Heart right ventricle (tissue), 16 donors: ENCODE results near the gene PAFAH1B1. TPM values are rescaled to one million over a fixed set of nuclear protein-coding genes. Genes with fewer than 3 reads are reported as not detected.
"Not testable (repeated sequence)": the region's sequence is repeated elsewhere in the genome, so short reads cannot be mapped to it uniquely, and the experiment has no call there.

Experiments used
- ATAC-seq, 8 donors: fragments of 200-7000 bp; cut with Tn5 transposase; one replicate each; pipeline ENCODE4 v1.9.1; 2020; ENCODE audit warnings: mild to moderate bottlenecking in 8 of 8, moderate library complexity in 8 of 8, moderate number of reproducible peaks in 1 of 8
- DNase-seq, 2 donors: peaks; one replicate each; pipeline ENCODE4 v3.0.0-alpha.2; 2020
- H3K27ac ChIP-seq, 10 donors: fragments of 200-600 bp; sonication (generic) in 2 of 10; one replicate each; pipeline versions ENCODE4 v1.5.0 to v1.8.0; 2020 to 2022; ENCODE audit warnings: mild to moderate bottlenecking in 3 of 10
- H3K27me3 ChIP-seq, 7 donors: fragments of 200-600 bp; one replicate each; pipeline ENCODE4 v1.8.0; 2021 to 2022; ENCODE audit warnings: mild to moderate bottlenecking in 2 of 7
- H3K36me3 ChIP-seq, 9 donors: fragments of 200-600 bp; sonication (generic) in 1 of 9; one replicate each; pipeline versions ENCODE4 v1.5.0 to v1.8.0; 2020 to 2022; ENCODE audit warnings: mild to moderate bottlenecking in 2 of 9
- H3K4me1 ChIP-seq, 9 donors: fragments of 200-600 bp; sonication (generic) in 1 of 9; one replicate each; pipeline versions ENCODE4 v1.5.0 to v1.8.0; 2020 to 2022; ENCODE audit warnings: mild to moderate bottlenecking in 4 of 9
- H3K4me3 ChIP-seq, 10 donors: fragments of 200-600 bp; sonication (generic) in 2 of 10; one replicate each; pipeline versions ENCODE4 v1.5.0 to v1.8.0; 2020 to 2022; ENCODE audit warnings: mild to moderate bottlenecking in 7 of 10, moderate library complexity in 2 of 10
- H3K9me3 ChIP-seq, 11 donors: fragments of 200-600 bp in 10 of 11; sonication (generic) in 2 of 11; one replicate each; pipeline versions ENCODE4 v1.5.0 to v1.8.0; 2013 to 2022; ENCODE audit warnings: mild to moderate bottlenecking in 2 of 11, control low read depth in 1 of 11, moderate library complexity in 1 of 11
- WGBS, 2 donors: extraction: QIAGEN DNeasy Blood & Tissue Kit; methylation state at CpG; one replicate each; pipeline ENCODE4 v1.1.7; 2013; ENCODE audit warnings: inconsistent platforms in 1 of 2; 5-methylcytosine and 5-hydroxymethylcytosine counted together
- intact Hi-C, 10 donors: fragments of 100-400 bp; cut with DNase I; formaldehyde crosslinking; loops; one replicate each; pipeline versions ENCODE4 v1.11.1 to v1.14.2; 2022
- polyA plus RNA-seq, 2 donors: library from polyadenylated mRNA; stranded (reverse); fragments of 200-250 nt; gene quantifications; one replicate each; pipeline ENCODE4 v1.2.3, GENCODE V29; 2013
- total RNA-seq, 10 donors: library from RNA; stranded (reverse); fragmentation: NEBNext Ultra II Directional in 3 of 10; extraction: Animal tissue kit (Norgen Biotek cat#: 25700) in 3 of 10; gene quantifications; one replicate each; pipeline versions ENCODE4 v1.2.1 to v1.2.4, GENCODE V29; 2021 to 2023
- TF ChIP-seq, protein P1 (sequence below), 9 donors: fragments of 200-600 bp; sonication (generic) in 2 of 9; IDR thresholded peaks; one replicate each; pipeline versions ENCODE4 v1.5.0 to v1.8.0; 2021 to 2022; ENCODE audit warnings: antibody characterized with exemption in 9 of 9, mild to moderate bottlenecking in 5 of 9, moderate library complexity in 1 of 9
- donor health status: Arrhythmogenic right ventricular cardiomyopathy.
- donor health status: ischemic (EF 13 %, LVEDD 7.1; RV severe dilation, severe dysfunction).
- donor health status: healthy with polysubstance abuse.
- donor health status: DM: no; HTN: yes; CAD: no.
- donor health status: DM: no; HTN: no; CAD: no.
- donor health status: ischemic (EF 25% LVEDD 6.9; RV normal size, moderate dysfunction).
- donor health status: ischemic (EF 25% LVEDD 5.7; RV mildly dilated, moderate dysfunction).
- donor health status: healthy.
- donor health status: DM: yes; HTN: yes; CAD: no.
- donor health status: Ischemic cardiomyopathy.
- donor health status: ischemic (EF 35%, LVEDD 5.7; RV mildly dilated, moderate dysfunction).
- donor health status: nonischemic (EF 11% LVEDD 7.7; RV severe dilation, severe dysfunction).
- donor health status: DM: yes; HTN: yes; CAD: no.
- donor health status: PGD.
- donor health status: ischemic (EF 29% LVEDD 5.4; RV normal size, mild dysfunction).
- donor health status: nonischemic (EF 23%, LVEDD 6.1; RV moderate dilation, normal function).

Gene PAFAH1B1
- total and polyA plus RNA-seq, 12 donors, result 39.3 to 155 (median 130) TPM

DNA sequence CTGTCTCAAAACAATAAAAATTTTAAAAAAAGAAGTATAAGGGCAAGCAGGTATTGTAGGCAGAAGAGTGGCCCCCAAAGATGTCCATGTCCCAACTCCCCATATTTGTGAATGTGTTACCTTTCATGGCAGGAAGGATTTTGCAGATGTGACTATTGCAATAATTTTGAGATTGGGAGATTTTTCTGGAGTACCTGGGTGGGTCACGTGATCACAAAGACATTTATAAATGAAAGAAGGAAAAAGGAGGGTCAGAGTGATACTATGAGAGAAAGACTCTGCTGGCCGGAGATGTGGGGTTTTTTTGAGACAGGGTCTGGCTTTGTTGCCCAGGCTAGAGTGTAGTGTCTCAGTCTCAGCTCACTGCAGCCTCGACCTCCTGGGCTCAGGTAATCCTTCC is 27.4 kb upstream of the PAFAH1B1 start:
- H3K9me3 ChIP-seq, result peaks cover 0 to 6% (median under 1%) of the 10 kb centered on the region in 11 donors
- H3K4me3 ChIP-seq, result no peak overlapping the region
- no peak for DNase-seq
- ATAC-seq, result no peak
- H3K4me1 ChIP-seq, result no peaks in the 10 kb centered on the region
- H3K27ac ChIP-seq, result no peak overlapping the region
- no peaks in the 10 kb centered on the region for H3K27me3 ChIP-seq
- intact Hi-C loops, result no loop called here
- TF ChIP-seq, protein P1, sequence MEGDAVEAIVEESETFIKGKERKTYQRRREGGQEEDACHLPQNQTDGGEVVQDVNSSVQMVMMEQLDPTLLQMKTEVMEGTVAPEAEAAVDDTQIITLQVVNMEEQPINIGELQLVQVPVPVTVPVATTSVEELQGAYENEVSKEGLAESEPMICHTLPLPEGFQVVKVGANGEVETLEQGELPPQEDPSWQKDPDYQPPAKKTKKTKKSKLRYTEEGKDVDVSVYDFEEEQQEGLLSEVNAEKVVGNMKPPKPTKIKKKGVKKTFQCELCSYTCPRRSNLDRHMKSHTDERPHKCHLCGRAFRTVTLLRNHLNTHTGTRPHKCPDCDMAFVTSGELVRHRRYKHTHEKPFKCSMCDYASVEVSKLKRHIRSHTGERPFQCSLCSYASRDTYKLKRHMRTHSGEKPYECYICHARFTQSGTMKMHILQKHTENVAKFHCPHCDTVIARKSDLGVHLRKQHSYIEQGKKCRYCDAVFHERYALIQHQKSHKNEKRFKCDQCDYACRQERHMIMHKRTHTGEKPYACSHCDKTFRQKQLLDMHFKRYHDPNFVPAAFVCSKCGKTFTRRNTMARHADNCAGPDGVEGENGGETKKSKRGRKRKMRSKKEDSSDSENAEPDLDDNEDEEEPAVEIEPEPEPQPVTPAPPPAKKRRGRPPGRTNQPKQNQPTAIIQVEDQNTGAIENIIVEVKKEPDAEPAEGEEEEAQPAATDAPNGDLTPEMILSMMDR (IDR thresholded peaks at IDR 0.05), result no peak
- 82 to 89% methylated on average over 3 of the region's 3 CpGs for WGBS, 2 donors
- no peaks in the 10 kb centered on the region for H3K36me3 ChIP-seq

DNA sequence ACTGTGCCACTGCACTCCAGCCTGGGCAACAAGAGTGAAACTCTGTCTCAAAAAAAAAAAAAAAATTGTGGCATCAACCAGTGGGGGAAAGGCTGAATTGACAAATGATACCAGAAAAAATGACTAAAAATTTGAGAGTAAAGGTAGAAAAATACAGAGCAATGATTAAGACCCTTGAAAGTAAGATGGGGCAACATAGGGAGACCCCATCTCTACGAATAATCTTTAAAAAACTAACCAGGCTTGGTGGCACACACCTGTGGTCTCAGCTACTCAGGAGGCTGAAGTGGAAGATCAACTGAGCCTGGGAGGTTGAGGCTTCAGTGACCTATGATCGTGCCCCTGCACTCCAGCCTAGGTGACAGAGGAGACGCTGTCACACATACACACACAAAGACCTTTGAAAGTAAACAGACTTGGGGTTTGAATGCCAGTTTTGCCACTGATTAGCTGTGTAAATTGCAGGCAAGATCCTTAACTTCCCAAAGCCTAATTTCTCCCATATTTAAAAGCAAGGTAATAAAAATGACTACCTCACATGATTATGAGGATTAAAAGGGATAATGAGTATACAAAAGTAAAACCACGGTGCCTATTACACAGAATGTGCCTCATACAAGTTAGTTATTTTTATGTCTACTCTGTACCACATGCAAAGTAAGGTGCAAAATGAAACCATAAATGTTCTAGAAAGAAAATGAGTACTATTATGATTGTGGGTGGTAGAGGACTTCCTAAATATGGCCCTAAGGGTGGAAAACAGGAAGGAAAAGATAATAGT is 21.7 kb upstream of the PAFAH1B1 start:
- ATAC-seq (no peak), DNase-seq (no peak)
- TF ChIP-seq, protein P1 (IDR thresholded peaks at IDR 0.05), result no peak
- H3K36me3 ChIP-seq, result no peaks in the 10 kb centered on the region
- H3K27ac ChIP-seq, result no peak overlapping the region
- no peaks in the 10 kb centered on the region for H3K4me1 ChIP-seq
- 71 to 83% methylated on average over 4 of the region's 4 CpGs for WGBS, 2 donors
- H3K9me3 ChIP-seq, result no peaks in the 10 kb centered on the region
- H3K4me3 ChIP-seq, result no peak overlapping the region
- H3K27me3 ChIP-seq, result peaks cover 0 to 5% (median 0%) of the 10 kb centered on the region in 7 donors
- intact Hi-C loops, result loop anchor here in 1 of 10 donors (10.0 kb wide), 1 partner anchor 47 kb away; no protein-coding TSS in a partner anchor

DNA sequence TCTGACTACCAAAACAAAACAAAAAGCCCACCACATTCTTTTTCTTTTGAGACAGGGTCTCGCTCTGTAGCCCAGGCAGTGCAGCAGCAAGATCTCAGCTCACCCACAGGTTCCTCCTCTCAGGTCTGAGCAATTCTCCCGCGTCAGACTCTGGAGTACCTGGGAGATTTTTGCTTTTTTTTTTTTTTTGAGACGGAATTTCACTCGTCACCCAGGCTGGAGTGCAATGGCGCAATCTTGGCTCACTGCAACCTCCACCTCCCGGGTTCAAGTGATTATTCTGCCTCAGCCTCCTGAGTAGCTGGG is 21.2 kb upstream of the PAFAH1B1 start:
- not testable (repeated sequence) for DNase-seq, H3K27me3 ChIP-seq, ATAC-seq, H3K4me1 ChIP-seq, H3K27ac ChIP-seq, H3K4me3 ChIP-seq, H3K9me3 ChIP-seq, H3K36me3 ChIP-seq
- intact Hi-C loops, result loop anchor here in 1 of 10 donors (10.0 kb wide), 1 partner anchor 47 kb away; no protein-coding TSS in a partner anchor
- WGBS, 2 donors, result 72 to 81% methylated on average over 7 of the region's 7 CpGs

- no peak overlapping the region for H3K4me3 ChIP-seq
- H3K27me3 ChIP-seq, result peaks cover 0 to 5% (median 0%) of the 10 kb centered on the region in 7 donors
- H3K36me3 ChIP-seq, result no peaks in the 10 kb centered on the region
- no peak for DNase-seq
- H3K4me1 ChIP-seq, result no peaks in the 10 kb centered on the region
- no peak overlapping the region for H3K27ac ChIP-seq
- 66 to 68% methylated on average over 4 of the region's 4 CpGs for WGBS, 2 donors
- TF ChIP-seq, protein P1 (IDR thresholded peaks at IDR 0.05), result no peak
- no peak for ATAC-seq
- no peaks in the 10 kb centered on the region for H3K9me3 ChIP-seq
- intact Hi-C loops, result no loop called here
Measured at GRCh38 chr17:2580151-2580550, 13.3 kb upstream of the PAFAH1B1 start.

DNA sequence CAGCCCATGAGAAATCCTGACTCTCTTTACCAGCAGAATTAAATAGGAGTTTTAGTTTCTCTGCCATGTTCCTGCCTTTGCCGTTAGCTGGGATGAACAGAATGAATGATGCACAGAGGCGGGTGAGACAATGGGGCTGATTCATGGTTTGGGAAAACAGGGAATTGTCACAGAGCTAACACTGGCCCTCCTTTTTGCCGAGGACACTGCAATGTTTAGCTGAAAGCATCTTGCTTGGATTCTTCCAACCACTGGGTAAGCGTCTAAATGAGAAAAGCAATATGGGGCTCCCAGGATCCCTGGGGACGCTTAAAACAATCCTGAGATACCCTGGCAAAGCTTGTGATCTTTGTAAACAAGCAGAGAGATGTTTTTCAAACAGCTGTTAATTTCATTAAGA is 12.8 kb upstream of the PAFAH1B1 start:
- Histone ChIP-seq H3K4me1 (no peaks in the 10 kb centered on the region), H3K4me3 (no peak overlapping the region), H3K27ac (no peak overlapping the region), H3K27me3 (peaks cover 0 to 5% (median 0%) of the 10 kb centered on the region in 7 donors), H3K9me3 (no peaks in the 10 kb centered on the region), H3K36me3 (no peaks in the 10 kb centered on the region)
- DNase-seq, result no peak
- TF ChIP-seq, protein P1 (IDR thresholded peaks at IDR 0.05), result no peak
- WGBS, 2 donors, result 42 to 46% methylated on average over 5 of the region's 5 CpGs
- ATAC-seq, result no peak
- intact Hi-C loops, result no loop called here
